ENCODE data around the gene ZNF845.
"Not testable (repeated sequence)": the region's sequence is repeated elsewhere in the genome, so short reads cannot be mapped to it uniquely, and the experiment has no call there.

- TF ChIP-seq, protein P1, sequence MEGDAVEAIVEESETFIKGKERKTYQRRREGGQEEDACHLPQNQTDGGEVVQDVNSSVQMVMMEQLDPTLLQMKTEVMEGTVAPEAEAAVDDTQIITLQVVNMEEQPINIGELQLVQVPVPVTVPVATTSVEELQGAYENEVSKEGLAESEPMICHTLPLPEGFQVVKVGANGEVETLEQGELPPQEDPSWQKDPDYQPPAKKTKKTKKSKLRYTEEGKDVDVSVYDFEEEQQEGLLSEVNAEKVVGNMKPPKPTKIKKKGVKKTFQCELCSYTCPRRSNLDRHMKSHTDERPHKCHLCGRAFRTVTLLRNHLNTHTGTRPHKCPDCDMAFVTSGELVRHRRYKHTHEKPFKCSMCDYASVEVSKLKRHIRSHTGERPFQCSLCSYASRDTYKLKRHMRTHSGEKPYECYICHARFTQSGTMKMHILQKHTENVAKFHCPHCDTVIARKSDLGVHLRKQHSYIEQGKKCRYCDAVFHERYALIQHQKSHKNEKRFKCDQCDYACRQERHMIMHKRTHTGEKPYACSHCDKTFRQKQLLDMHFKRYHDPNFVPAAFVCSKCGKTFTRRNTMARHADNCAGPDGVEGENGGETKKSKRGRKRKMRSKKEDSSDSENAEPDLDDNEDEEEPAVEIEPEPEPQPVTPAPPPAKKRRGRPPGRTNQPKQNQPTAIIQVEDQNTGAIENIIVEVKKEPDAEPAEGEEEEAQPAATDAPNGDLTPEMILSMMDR (IDR thresholded peaks at IDR 0.05): not testable (repeated sequence)
- not testable (repeated sequence) for TF ChIP-seq POLR2A (IDR thresholded peaks at IDR 0.05)
These were observed 10.9 kb downstream of the ZNF845 start for GRCh38 chr19:53344403-53344802.

Data from thyroid gland (tissue), 4 donors.